ENCODE data around the gene USF1. TPM values are rescaled to one million over a fixed set of nuclear protein-coding genes. Genes with fewer than 3 reads are reported as not detected.

Gene USF1
- total RNA-seq, 1 donor from 2014 or later, result 45.9 TPM

- H3K27me3 ChIP-seq (ENCODE audit: control insufficient read depth, insufficient read depth, low read length), result no peaks in the 10 kb centered on the region
- DNase-seq (ENCODE audit: low read depth), result no peak
- H3K36me3 ChIP-seq (ENCODE audit: control insufficient read depth, insufficient read depth, low read length), result peaks cover 3% of the 10 kb centered on the region
- H3K4me3 ChIP-seq (ENCODE audit: low read depth, low read length), result peak overlapping the region; percentile 66
- TF ChIP-seq CTCF (IDR thresholded peaks at IDR 0.05; ENCODE audit: insufficient read depth, low read length, poor library complexity, severe bottlenecking), result no peak
Measured at GRCh38 chr1:161044535-161044907, 1.3 kb downstream of the USF1 start.

GRCh38 chr1:161039546-161039945 is 6.2 kb downstream of the USF1 start:
- DNase-seq (ENCODE audit: low read depth), result no peak
- H3K4me3 ChIP-seq (ENCODE audit: low read depth, low read length), result no peak overlapping the region
- H3K36me3 ChIP-seq (ENCODE audit: control insufficient read depth, insufficient read depth, low read length), result peaks cover 3% of the 10 kb centered on the region
- no peaks in the 10 kb centered on the region for H3K27me3 ChIP-seq (ENCODE audit: control insufficient read depth, insufficient read depth, low read length)
- no peak for TF ChIP-seq CTCF (IDR thresholded peaks at IDR 0.05; ENCODE audit: insufficient read depth, low read length, poor library complexity, severe bottlenecking)

- TF ChIP-seq CTCF (IDR thresholded peaks at IDR 0.05; ENCODE audit: insufficient read depth, low read length, poor library complexity, severe bottlenecking), result no peak
- H3K27me3 ChIP-seq (ENCODE audit: control insufficient read depth, insufficient read depth, low read length), result no peaks in the 10 kb centered on the region
- H3K36me3 ChIP-seq (ENCODE audit: control insufficient read depth, insufficient read depth, low read length), result peaks cover 3% of the 10 kb centered on the region
- no peak for DNase-seq (ENCODE audit: low read depth)
- peak overlapping the region; percentile 77 for H3K4me3 ChIP-seq (ENCODE audit: low read depth, low read length)
Measured at GRCh38 chr1:161039154-161039545, 6.6 kb downstream of the USF1 start.

GRCh38 chr1:161038523-161039153 is 7.1 kb downstream of the USF1 start, which contains the start of gene TSTD1:
Gene TSTD1 (minus strand): TSS chr1:161038964. CDS start chr1:161038889, 75 bp downstream.
- no peaks in the 10 kb centered on the region for H3K27me3 ChIP-seq (ENCODE audit: control insufficient read depth, insufficient read depth, low read length)
- TF ChIP-seq CTCF (IDR thresholded peaks at IDR 0.05; ENCODE audit: insufficient read depth, low read length, poor library complexity, severe bottlenecking), result peak; percentile 7
- H3K36me3 ChIP-seq (ENCODE audit: control insufficient read depth, insufficient read depth, low read length), result peaks cover 3% of the 10 kb centered on the region
- H3K4me3 ChIP-seq (ENCODE audit: low read depth, low read length), result peak within 1 kb of the TSS; percentile 77
- no peak for DNase-seq (ENCODE audit: low read depth)

- DNase-seq (ENCODE audit: low read depth), result no peak
- H3K4me3 ChIP-seq (ENCODE audit: low read depth, low read length), result peak overlapping the region; percentile 77
Measured at GRCh38 chr1:161037661-161038522, 7.9 kb downstream of the USF1 start.

More at GRCh38 chr1:161037661-161038522, 7.9 kb downstream of the USF1 start:
- Histone ChIP-seq H3K27me3 (ENCODE audit: control insufficient read depth, insufficient read depth, low read length) (no peaks in the 10 kb centered on the region), H3K36me3 (ENCODE audit: control insufficient read depth, insufficient read depth, low read length) (peaks cover 3% of the 10 kb centered on the region)
- no peak for TF ChIP-seq CTCF (IDR thresholded peaks at IDR 0.05; ENCODE audit: insufficient read depth, low read length, poor library complexity, severe bottlenecking)
